ENCODE measurements around the gene EDA. TPM values are rescaled to one million over a fixed set of nuclear protein-coding genes. Genes with fewer than 3 reads are reported as not detected.
A peak's percentile ranks its signal among the peaks of the same experiment; 100 is the strongest.

Gene EDA
- total RNA-seq, 3 donors from 2014 or later (not counting 1 experiment from before 2014, with no cell fraction given) = 0.50 to 0.65 TPM; not detected in 1

DNA sequence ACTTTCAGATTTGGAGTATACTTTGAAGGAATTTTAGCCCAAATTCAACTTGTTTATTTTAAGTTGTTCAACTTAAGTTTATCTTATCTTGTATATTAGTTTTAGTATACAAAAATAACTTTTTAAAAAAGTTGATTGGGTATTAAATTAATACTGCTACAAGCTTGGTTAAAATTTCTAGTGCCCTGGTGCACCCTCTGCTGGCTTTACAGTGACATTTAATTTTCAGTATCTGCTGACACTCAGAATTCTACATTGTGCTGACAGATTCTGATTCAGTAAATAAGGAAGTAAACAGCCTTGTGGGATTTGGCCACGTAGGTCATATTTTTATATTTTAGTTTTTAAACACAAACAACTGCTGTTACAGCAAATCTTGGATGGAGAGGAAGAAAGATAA lies 2.9 kb downstream of the EDA start:
- Histone ChIP-seq H3K9me3 (ENCODE audit: control insufficient read depth, insufficient read depth, low read length) (no peaks in the 10 kb centered on the region), H3K36me3 (ENCODE audit: control insufficient read depth, insufficient read depth, low read length) (no peaks in the 10 kb centered on the region), H3K27ac (ENCODE audit: low read length) (no peak overlapping the region), H3K27me3 (ENCODE audit: control insufficient read depth, insufficient read depth, low read length) (peaks cover 3% of the 10 kb centered on the region), H3K4me1 (ENCODE audit: control insufficient read depth, insufficient read depth, low read length) (peaks cover 5% of the 10 kb centered on the region), H3K4me3 (ENCODE audit: low read length) (no peak overlapping the region)
- DNase-seq = peak in 1 of 2 donors; percentile 23
- intact Hi-C loops (cut with micrococcal nuclease) = no loop called here
- no peak overlapping the region for H3K4me3 Mint-ChIP-seq
- no peaks in the 10 kb centered on the region for H3K4me1 Mint-ChIP-seq
- no peaks in the 10 kb centered on the region for H3K36me3 Mint-ChIP-seq
- TF ChIP-seq CTCF (IDR thresholded peaks at IDR 0.05) = no peak
- H3K9me3 Mint-ChIP-seq = no peaks in the 10 kb centered on the region
- H3K27me3 Mint-ChIP-seq (ENCODE audit: low read depth in 2 of 2) = peaks cover 16 to 28% of the 10 kb centered on the region in 2 donors
- no peak for ATAC-seq
- H3K27ac Mint-ChIP-seq = no peak overlapping the region
- WGBS (ENCODE audit: insufficient coverage) = no CpG with 5 or more reads among the region's 1 CpG

DNA sequence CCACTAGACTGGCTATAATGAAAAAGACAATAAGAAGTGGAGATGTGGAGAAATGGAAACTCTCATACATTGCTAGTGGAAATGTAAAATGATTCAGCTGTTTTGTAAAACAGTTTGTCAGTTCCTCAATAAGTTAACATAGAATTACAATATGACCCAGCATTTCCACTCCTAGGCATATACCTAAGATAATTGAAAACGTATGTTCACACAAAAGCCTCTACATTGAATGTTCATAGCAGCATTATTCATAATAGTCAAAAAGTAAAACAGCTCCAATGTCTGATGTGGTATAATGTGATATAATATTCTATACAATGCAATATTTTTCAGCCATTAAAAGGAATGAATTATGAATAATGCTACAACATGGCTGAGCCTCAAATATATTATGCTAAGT lies 10.2 kb downstream of the EDA start:
- Mint-ChIP-seq H3K4me1 (no peaks in the 10 kb centered on the region), H3K27me3 (ENCODE audit: low read depth in 2 of 2) (peaks cover 3 to 19% of the 10 kb centered on the region in 2 donors), H3K36me3 (no peaks in the 10 kb centered on the region), H3K27ac (no peak overlapping the region), H3K4me3 (no peak overlapping the region), H3K9me3 (no peaks in the 10 kb centered on the region)
- Histone ChIP-seq H3K27ac (ENCODE audit: low read length) (no peak overlapping the region), H3K27me3 (ENCODE audit: control insufficient read depth, insufficient read depth, low read length) (no peaks in the 10 kb centered on the region), H3K9me3 (ENCODE audit: control insufficient read depth, insufficient read depth, low read length) (no peaks in the 10 kb centered on the region), H3K4me3 (ENCODE audit: low read length) (no peak overlapping the region), H3K4me1 (ENCODE audit: control insufficient read depth, insufficient read depth, low read length) (no peaks in the 10 kb centered on the region), H3K36me3 (ENCODE audit: control insufficient read depth, insufficient read depth, low read length) (no peaks in the 10 kb centered on the region)
- WGBS (ENCODE audit: insufficient coverage) = no CpG with 5 or more reads among the region's 1 CpG
- no peak for TF ChIP-seq CTCF (IDR thresholded peaks at IDR 0.05)
- intact Hi-C loops (cut with micrococcal nuclease) = no loop called here
- no peak for ATAC-seq
- DNase-seq = no peak

- Mint-ChIP-seq H3K9me3 (no peaks in the 10 kb centered on the region), H3K4me3 (no peak overlapping the region), H3K27ac (no peak overlapping the region), H3K27me3 (ENCODE audit: low read depth in 2 of 2) (peaks cover 3 to 19% of the 10 kb centered on the region in 2 donors), H3K4me1 (no peaks in the 10 kb centered on the region), H3K36me3 (no peaks in the 10 kb centered on the region)
- intact Hi-C loops (cut with micrococcal nuclease) = no loop called here
- H3K36me3 ChIP-seq (ENCODE audit: control insufficient read depth, insufficient read depth, low read length) = no peaks in the 10 kb centered on the region
- DNase-seq (no peak), ATAC-seq (no peak)
- H3K27ac ChIP-seq (ENCODE audit: low read length) = no peak overlapping the region
- no CpG with 5 or more reads among the region's 2 CpGs for WGBS (ENCODE audit: insufficient coverage)
- no peak overlapping the region for H3K4me3 ChIP-seq (ENCODE audit: low read length)
- H3K9me3 ChIP-seq (ENCODE audit: control insufficient read depth, insufficient read depth, low read length) = no peaks in the 10 kb centered on the region
- no peak for TF ChIP-seq CTCF (IDR thresholded peaks at IDR 0.05)
- no peaks in the 10 kb centered on the region for H3K27me3 ChIP-seq (ENCODE audit: control insufficient read depth, insufficient read depth, low read length)
- no peaks in the 10 kb centered on the region for H3K4me1 ChIP-seq (ENCODE audit: control insufficient read depth, insufficient read depth, low read length)
Measured at GRCh38 chrX:69627744-69628143, 11.8 kb downstream of the EDA start.

- DNase-seq (no peak), ATAC-seq (no peak)
- intact Hi-C loops (cut with micrococcal nuclease) = no loop called here
- Histone ChIP-seq H3K4me3 (ENCODE audit: low read length) (no peak overlapping the region), H3K9me3 (ENCODE audit: control insufficient read depth, insufficient read depth, low read length) (no peaks in the 10 kb centered on the region), H3K4me1 (ENCODE audit: control insufficient read depth, insufficient read depth, low read length) (no peaks in the 10 kb centered on the region), H3K36me3 (ENCODE audit: control insufficient read depth, insufficient read depth, low read length) (no peaks in the 10 kb centered on the region), H3K27ac (ENCODE audit: low read length) (no peak overlapping the region), H3K27me3 (ENCODE audit: control insufficient read depth, insufficient read depth, low read length) (no peaks in the 10 kb centered on the region)
- Mint-ChIP-seq H3K4me3 (no peak overlapping the region), H3K27ac (no peak overlapping the region), H3K4me1 (no peaks in the 10 kb centered on the region), H3K9me3 (no peaks in the 10 kb centered on the region), H3K27me3 (ENCODE audit: low read depth in 2 of 2) (peaks cover 4 to 5% of the 10 kb centered on the region in 2 donors), H3K36me3 (no peaks in the 10 kb centered on the region)
- 83% methylated on average over 2 of the region's 2 CpGs for WGBS (ENCODE audit: insufficient coverage)
- TF ChIP-seq CTCF (IDR thresholded peaks at IDR 0.05) = no peak
Measured at GRCh38 chrX:69630147-69630546, 14.2 kb downstream of the EDA start.
